HG03045 (cell line): Measurements from ENCODE around the gene OPCML.

Experiments
- ATAC-seq: cut with Tn5 transposase; IDR thresholded peaks from one replicate; pipeline ENCODE4 v1.9.1; 2021; ENCODE audit warnings: mild to moderate bottlenecking, moderate library complexity; ENCODE audit not compliant: unreplicated experiment

OPCML gene

GRCh38 chr11:133191931-133192330 lies 340.4 kb downstream of the OPCML start:
- ATAC-seq: no peak

- no peak for ATAC-seq
Observed at GRCh38 chr11:133181667-133182066, 350.6 kb downstream of the OPCML start.

GRCh38 chr11:133181066-133181465 lies 351.2 kb downstream of the OPCML start:
- no peak for ATAC-seq

- ATAC-seq: no peak
Observed at GRCh38 chr11:133180201-133180600, 352.1 kb downstream of the OPCML start.

- no peak for ATAC-seq
Observed at GRCh38 chr11:133176748-133177147, 355.6 kb downstream of the OPCML start.

GRCh38 chr11:133175103-133175502 lies 357.2 kb downstream of the OPCML start:
- no peak for ATAC-seq

- ATAC-seq: no peak
Observed at GRCh38 chr11:133173810-133174412, 358.4 kb downstream of the OPCML start.

GRCh38 chr11:133172349-133172748 lies 360.0 kb downstream of the OPCML start:
- ATAC-seq: peak; percentile 71

- no peak for ATAC-seq
Observed at GRCh38 chr11:133171374-133171773, 360.9 kb downstream of the OPCML start.

- no peak for ATAC-seq
Observed at GRCh38 chr11:133168016-133168415, 364.3 kb downstream of the OPCML start.

- ATAC-seq: no peak
Observed at GRCh38 chr11:133166662-133167061, 365.6 kb downstream of the OPCML start.

GRCh38 chr11:133164986-133165385 lies 367.3 kb downstream of the OPCML start:
- ATAC-seq: no peak

- no peak for ATAC-seq
Observed at GRCh38 chr11:133163463-133164419, 368.6 kb downstream of the OPCML start.

GRCh38 chr11:133162227-133162626 lies 370.1 kb downstream of the OPCML start:
- ATAC-seq: no peak

GRCh38 chr11:133160754-133161153 lies 371.5 kb downstream of the OPCML start:
- ATAC-seq: no peak

GRCh38 chr11:133156986-133157745 lies 375.1 kb downstream of the OPCML start:
- ATAC-seq: no peak

GRCh38 chr11:133154781-133155180 lies 377.5 kb downstream of the OPCML start:
- no peak for ATAC-seq

GRCh38 chr11:133154076-133154475 lies 378.2 kb downstream of the OPCML start:
- no peak for ATAC-seq

GRCh38 chr11:133153031-133153430 lies 379.3 kb downstream of the OPCML start:
- no peak for ATAC-seq

GRCh38 chr11:133149698-133150097 lies 382.6 kb downstream of the OPCML start:
- no peak for ATAC-seq

- ATAC-seq: no peak
Observed at GRCh38 chr11:133147625-133148024, 384.7 kb downstream of the OPCML start.
